Measurements from ENCODE around the gene ZCCHC7.
"Not testable (repeated sequence)": the region's sequence is repeated elsewhere in the genome, so short reads cannot be mapped to it uniquely, and the experiment has no call there.

Gene ZCCHC7

GRCh38 chr9:37264539-37264938, 144.2 kb downstream of the ZCCHC7 start:
- H3K27ac Mint-ChIP-seq = no peak overlapping the region
- peaks cover 10% of the 10 kb centered on the region for H3K4me1 Mint-ChIP-seq
- H3K4me3 Mint-ChIP-seq = no peak overlapping the region

DNA sequence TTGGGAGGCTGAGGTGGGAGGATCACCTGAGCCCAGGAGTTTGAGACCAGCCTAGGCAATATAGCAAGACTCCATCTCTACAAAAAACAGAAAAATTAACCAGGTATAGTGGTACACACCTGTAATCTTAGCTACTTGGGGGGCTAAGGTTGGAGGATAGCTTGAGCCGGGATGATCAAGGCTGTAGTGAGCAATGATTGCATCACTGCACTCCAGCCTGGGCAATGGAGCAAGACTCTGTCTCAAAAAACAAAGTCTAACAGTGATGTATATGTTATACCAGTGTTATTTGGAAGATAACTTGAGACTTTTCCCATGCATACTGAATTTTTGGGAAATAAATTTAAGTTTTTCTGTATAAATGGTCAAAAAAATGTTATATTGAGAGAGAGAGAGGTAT, 146.3 kb downstream of the ZCCHC7 start:
- no peak overlapping the region for H3K27ac Mint-ChIP-seq
- H3K36me3 Mint-ChIP-seq = no peaks in the 10 kb centered on the region
- DNase-seq (ENCODE audit: low spot score in 2 of 2) (no peak), ATAC-seq (no peak)
- H3K9me3 Mint-ChIP-seq = no peaks in the 10 kb centered on the region
- H3K4me3 Mint-ChIP-seq = no peak overlapping the region
- H3K4me1 Mint-ChIP-seq = no peaks in the 10 kb centered on the region

More at GRCh38 chr9:37264539-37264938, 144.2 kb downstream of the ZCCHC7 start:
- ATAC-seq (no peak), DNase-seq (ENCODE audit: low spot score in 2 of 2) (no peak)
- H3K36me3 Mint-ChIP-seq = no peaks in the 10 kb centered on the region
- H3K9me3 Mint-ChIP-seq = no peaks in the 10 kb centered on the region

GRCh38 chr9:37269221-37269620, 148.8 kb downstream of the ZCCHC7 start:
- DNase-seq (ENCODE audit: low spot score in 2 of 2) (no peak), ATAC-seq (no peak)
- Mint-ChIP-seq H3K4me1 (no peaks in the 10 kb centered on the region), H3K9me3 (peaks cover 4% of the 10 kb centered on the region), H3K36me3 (no peaks in the 10 kb centered on the region), H3K27ac (no peak overlapping the region), H3K4me3 (no peak overlapping the region)

DNA sequence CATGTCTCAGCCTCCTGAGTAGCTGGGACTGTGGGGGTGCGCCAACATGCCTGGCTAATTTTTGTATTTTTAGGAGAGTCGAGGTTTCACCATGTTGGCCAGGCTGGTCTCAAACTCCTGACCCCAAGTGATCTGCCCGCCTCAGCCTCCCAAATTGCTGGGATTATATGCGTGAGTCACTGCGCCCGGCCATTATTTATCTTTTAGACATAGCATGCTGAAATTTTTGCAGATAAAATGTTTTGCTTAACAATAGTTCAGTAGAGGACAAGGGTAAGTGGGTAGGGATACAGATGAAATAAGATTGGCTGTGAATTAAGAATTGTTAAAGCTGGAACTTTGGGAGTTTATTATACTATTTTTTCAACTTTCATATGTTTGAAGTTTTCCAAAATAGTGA, 151.3 kb downstream of the ZCCHC7 start:
- Mint-ChIP-seq H3K9me3 (peaks cover 4% of the 10 kb centered on the region), H3K36me3 (peaks cover 5% of the 10 kb centered on the region), H3K4me1 (peaks cover 6% of the 10 kb centered on the region), H3K4me3 (no peak overlapping the region), H3K27ac (no peak overlapping the region)
- no peak for ATAC-seq
- DNase-seq (ENCODE audit: low spot score in 2 of 2) = no peak

- no peak overlapping the region for H3K4me3 Mint-ChIP-seq
- DNase-seq (ENCODE audit: low spot score in 2 of 2) (no peak), ATAC-seq (no peak)
- H3K36me3 Mint-ChIP-seq = peaks cover 5% of the 10 kb centered on the region
- H3K4me1 Mint-ChIP-seq = peaks cover 6% of the 10 kb centered on the region
- no peak overlapping the region for H3K27ac Mint-ChIP-seq
- peaks cover 4% of the 10 kb centered on the region for H3K9me3 Mint-ChIP-seq
These were observed 153.2 kb downstream of the ZCCHC7 start for GRCh38 chr9:37273595-37273994.

DNA sequence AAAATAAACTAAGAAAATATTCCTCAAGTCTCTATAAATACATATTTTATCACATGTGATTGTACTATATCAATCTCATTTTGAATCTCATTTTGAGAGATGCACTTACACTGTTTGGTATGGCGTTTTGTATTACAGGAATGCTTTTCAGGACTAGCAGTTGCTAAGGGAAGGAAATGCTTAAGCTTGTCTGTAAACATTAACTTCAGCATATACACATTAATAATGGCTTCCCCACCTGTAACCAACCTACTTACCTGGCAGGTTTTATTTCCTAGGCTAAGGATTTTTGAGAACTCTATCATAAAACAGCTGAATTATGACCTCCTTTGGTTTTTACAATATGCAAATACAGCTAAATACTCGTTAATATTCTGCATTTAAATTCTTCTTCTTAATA, 161.2 kb downstream of the ZCCHC7 start:
- Mint-ChIP-seq H3K36me3 (no peaks in the 10 kb centered on the region), H3K9me3 (no peaks in the 10 kb centered on the region), H3K4me1 (peaks cover 6% of the 10 kb centered on the region), H3K4me3 (no peak overlapping the region), H3K27ac (no peak overlapping the region)
- DNase-seq (ENCODE audit: low spot score in 2 of 2) (no peak), ATAC-seq (no peak)

DNA sequence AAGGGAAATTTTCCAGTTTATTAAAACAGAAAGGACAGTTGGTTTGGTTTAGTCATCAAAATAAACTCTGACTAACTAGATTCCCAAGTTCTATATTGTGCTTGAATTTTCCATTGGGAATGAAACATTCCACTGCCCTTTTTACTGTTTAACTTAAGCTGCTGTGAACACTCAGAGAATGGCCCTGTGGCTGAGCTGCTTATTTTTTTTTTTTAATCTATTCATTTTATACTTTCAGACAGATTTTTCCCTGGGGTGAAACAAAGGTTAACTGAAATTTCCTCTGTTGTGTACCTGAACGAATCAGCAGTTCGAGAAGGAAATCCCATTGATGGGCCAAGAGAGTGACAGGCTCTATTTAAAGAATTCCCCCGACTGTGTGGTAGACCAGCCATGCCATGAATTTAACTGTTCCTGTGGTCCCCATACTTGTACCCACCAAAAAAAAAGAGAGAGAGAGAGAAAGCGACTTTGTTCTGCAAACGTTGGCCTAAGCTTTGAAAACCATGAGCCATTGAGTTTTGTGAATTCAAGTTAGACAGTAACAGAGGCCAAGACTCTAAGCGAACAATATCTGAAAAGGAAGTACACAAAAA, 163.5 kb downstream of the ZCCHC7 start:
- ATAC-seq (no peak), DNase-seq (ENCODE audit: low spot score in 2 of 2) (no peak)
- Mint-ChIP-seq H3K27ac (peak overlapping the region; percentile 39), H3K36me3 (peaks cover 4% of the 10 kb centered on the region), H3K9me3 (no peaks in the 10 kb centered on the region), H3K4me3 (peak overlapping the region; percentile 6), H3K4me1 (peaks cover 6% of the 10 kb centered on the region)

- no peak for ATAC-seq
- DNase-seq (ENCODE audit: low spot score in 2 of 2) = no peak
- peaks cover 10% of the 10 kb centered on the region for H3K4me1 Mint-ChIP-seq
- no peak overlapping the region for H3K4me3 Mint-ChIP-seq
- H3K9me3 Mint-ChIP-seq = no peaks in the 10 kb centered on the region
- H3K27ac Mint-ChIP-seq = no peak overlapping the region
- peaks cover 6% of the 10 kb centered on the region for H3K36me3 Mint-ChIP-seq
These were observed 164.3 kb downstream of the ZCCHC7 start for GRCh38 chr9:37284636-37285035.

GRCh38 chr9:37286530-37287175, 166.3 kb downstream of the ZCCHC7 start:
- Mint-ChIP-seq H3K27ac (no peak overlapping the region), H3K4me3 (no peak overlapping the region), H3K9me3 (no peaks in the 10 kb centered on the region), H3K36me3 (peaks cover 6% of the 10 kb centered on the region), H3K4me1 (peaks cover 18% of the 10 kb centered on the region)
- DNase-seq (ENCODE audit: low spot score in 2 of 2) (no peak), ATAC-seq (no peak)

- Mint-ChIP-seq H3K4me3 (no peak overlapping the region), H3K36me3 (peaks cover 6% of the 10 kb centered on the region), H3K27ac (no peak overlapping the region), H3K9me3 (no peaks in the 10 kb centered on the region), H3K4me1 (peaks cover 18% of the 10 kb centered on the region)
- DNase-seq (ENCODE audit: low spot score in 2 of 2) (no peak), ATAC-seq (no peak)
These were observed 166.9 kb downstream of the ZCCHC7 start for GRCh38 chr9:37287317-37287716.

DNA sequence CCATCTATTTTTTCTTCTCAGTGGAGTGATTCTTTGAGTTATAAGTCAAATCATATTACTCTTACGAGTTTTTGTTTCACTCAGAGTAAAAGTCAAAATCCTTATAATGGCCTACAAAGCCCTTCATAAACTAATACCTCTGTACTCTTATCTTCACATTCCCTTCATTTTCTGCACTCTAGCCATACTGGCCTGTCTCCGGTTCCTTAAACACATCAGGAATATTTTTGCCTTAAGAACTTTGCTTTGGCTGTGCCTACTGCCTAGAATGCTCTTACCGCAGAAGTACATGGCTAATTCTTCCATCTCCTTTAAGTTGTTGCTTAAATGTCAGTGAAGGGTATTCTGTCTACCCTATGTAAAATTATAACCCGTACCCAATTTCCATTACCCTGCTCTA, 169.3 kb downstream of the ZCCHC7 start:
- Mint-ChIP-seq H3K4me3 (no peak overlapping the region), H3K27ac (peak overlapping the region; percentile 76), H3K9me3 (no peaks in the 10 kb centered on the region), H3K4me1 (peaks cover 23% of the 10 kb centered on the region), H3K36me3 (peaks cover 6% of the 10 kb centered on the region)
- ATAC-seq (no peak), DNase-seq (ENCODE audit: low spot score in 2 of 2) (no peak)

GRCh38 chr9:37290366-37290939, 170.1 kb downstream of the ZCCHC7 start:
- no peak for DNase-seq (ENCODE audit: low spot score in 2 of 2)
- Mint-ChIP-seq H3K27ac (peak overlapping the region; percentile 76), H3K4me1 (peaks cover 30% of the 10 kb centered on the region), H3K36me3 (peaks cover 6% of the 10 kb centered on the region), H3K9me3 (no peaks in the 10 kb centered on the region), H3K4me3 (no peak overlapping the region)
- no peak for ATAC-seq

GRCh38 chr9:37290940-37291485, 170.6 kb downstream of the ZCCHC7 start:
- H3K27ac Mint-ChIP-seq = peak overlapping the region; percentile 76
- H3K9me3 Mint-ChIP-seq = no peaks in the 10 kb centered on the region
- ATAC-seq = peak; percentile 89
- H3K4me3 Mint-ChIP-seq = no peak overlapping the region
- peaks cover 36% of the 10 kb centered on the region for H3K4me1 Mint-ChIP-seq
- peaks cover 6% of the 10 kb centered on the region for H3K36me3 Mint-ChIP-seq
- no peak for DNase-seq (ENCODE audit: low spot score in 2 of 2)

DNA sequence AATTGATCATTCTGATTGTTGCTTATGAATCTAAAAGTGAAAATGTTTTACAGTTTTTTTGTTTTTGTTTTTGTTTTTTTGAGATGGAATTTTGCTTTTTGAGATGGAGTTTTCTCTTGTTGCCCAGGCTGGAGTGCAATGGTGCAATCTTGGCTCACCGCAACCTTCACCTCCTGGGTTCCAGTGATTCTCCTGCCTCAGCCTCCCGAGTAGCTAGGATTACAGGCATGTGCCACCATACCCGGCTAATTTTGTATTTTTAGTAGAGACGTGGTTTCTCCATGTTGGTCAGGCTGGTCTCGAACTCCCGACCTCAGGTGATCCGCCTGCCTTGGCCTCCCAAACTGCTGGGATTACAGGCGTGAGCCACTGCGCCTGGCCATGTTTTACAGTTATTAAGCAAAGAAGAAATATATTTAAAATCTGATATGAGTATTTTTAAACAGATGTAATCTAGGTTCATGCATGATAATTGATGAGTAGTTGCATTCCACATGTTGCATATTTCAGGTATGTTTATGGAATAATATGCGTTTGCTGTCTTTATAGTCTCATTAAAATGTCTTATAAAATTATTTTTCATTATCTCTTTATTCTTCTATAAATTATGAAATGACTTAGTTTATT, 171.4 kb downstream of the ZCCHC7 start:
- H3K9me3 Mint-ChIP-seq; DNase-seq (ENCODE audit: low spot score in 2 of 2); ATAC-seq; H3K4me3 Mint-ChIP-seq; H3K36me3 Mint-ChIP-seq: not testable (repeated sequence)
- Mint-ChIP-seq H3K4me1 (peaks cover 40% of the 10 kb centered on the region), H3K27ac (peak overlapping the region; percentile 76)

DNA sequence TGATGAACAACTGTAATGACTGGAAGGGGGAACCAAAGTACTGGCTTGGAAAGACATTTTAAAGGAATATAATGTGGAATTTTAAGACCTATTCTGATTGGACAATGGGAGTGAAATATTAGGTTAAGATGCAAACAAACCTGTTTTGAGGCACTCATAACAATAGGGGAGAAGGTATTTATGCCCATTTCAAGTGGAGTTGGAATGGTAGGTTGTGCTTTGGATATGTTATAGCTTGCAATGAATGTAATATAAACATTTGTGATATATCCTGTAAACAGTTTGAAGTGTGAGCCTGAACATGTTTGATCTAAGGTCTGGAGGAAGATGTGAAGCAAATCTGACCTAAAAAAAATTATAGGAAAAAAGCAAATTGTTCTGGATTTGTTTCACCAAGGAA, 172.5 kb downstream of the ZCCHC7 start:
- ATAC-seq (no peak), DNase-seq (ENCODE audit: low spot score in 2 of 2) (no peak)
- peak overlapping the region; percentile 9 for H3K27ac Mint-ChIP-seq
- peaks cover 9% of the 10 kb centered on the region for H3K36me3 Mint-ChIP-seq
- no peaks in the 10 kb centered on the region for H3K9me3 Mint-ChIP-seq
- H3K4me3 Mint-ChIP-seq = no peak overlapping the region
- peaks cover 40% of the 10 kb centered on the region for H3K4me1 Mint-ChIP-seq
